T-helper 17 cell (primary cell): ENCODE results near the gene DR1. TPM values are rescaled to one million over a fixed set of nuclear protein-coding genes. Genes with fewer than 3 reads are reported as not detected.
A peak's percentile ranks its signal among the peaks of the same experiment; 100 is the strongest.

Experiments
- ATAC-seq: fragments of 150-1000 bp; cut with Tn5 transposase; 2 replicates; pipeline ENCODE4 v1.10.0; 2021; ENCODE audit warnings: mild to moderate bottlenecking, moderate library complexity
- DNase-seq, 3 donors: peaks; one replicate each; pipeline versions ENCODE4 v3.0.0 to v3.0.0-alpha.2; 2020 to 2021
- H3K9me3 ChIP-seq: one replicate; pipeline ENCODE4 v1.7.0; 2013; ENCODE audit warnings: low read length, mild to moderate bottlenecking; ENCODE audit not compliant: control insufficient read depth, poor library complexity, severe bottlenecking
- H3K27ac Mint-ChIP-seq: one replicate; pipeline ENCODE4 v1.8.0; 2022; ENCODE audit warnings: mild to moderate bottlenecking, moderate library complexity, mixed read lengths
- H3K27me3 Mint-ChIP-seq: one replicate; pipeline ENCODE4 v1.8.0; 2022; ENCODE audit warnings: mixed read lengths
- H3K36me3 Mint-ChIP-seq: one replicate; pipeline ENCODE4 v1.8.0; 2022; ENCODE audit warnings: low read depth, mixed read lengths
- H3K4me1 Mint-ChIP-seq: one replicate; pipeline ENCODE4 v1.8.0; 2022; ENCODE audit warnings: mild to moderate bottlenecking, mixed read lengths
- H3K4me3 Mint-ChIP-seq: one replicate; pipeline ENCODE4 v1.8.0; 2022; ENCODE audit warnings: mild to moderate bottlenecking, moderate library complexity, mixed read lengths
- total RNA-seq, 4 donors: library from RNA in 2 of 4; stranded (reverse) in 2 of 4; gene quantifications; one replicate each; pipeline ENCODE4 v1.2.3 and lab custom pipeline; 2022 to 2026

DR1 gene
- total RNA-seq (10 to 100 TPM; 58.9 to 75.1 TPM), total RNA-seq (lab: John Stamatoyannopoulos, UW) (115 to 151 reads per million in 2 donors)

DNA sequence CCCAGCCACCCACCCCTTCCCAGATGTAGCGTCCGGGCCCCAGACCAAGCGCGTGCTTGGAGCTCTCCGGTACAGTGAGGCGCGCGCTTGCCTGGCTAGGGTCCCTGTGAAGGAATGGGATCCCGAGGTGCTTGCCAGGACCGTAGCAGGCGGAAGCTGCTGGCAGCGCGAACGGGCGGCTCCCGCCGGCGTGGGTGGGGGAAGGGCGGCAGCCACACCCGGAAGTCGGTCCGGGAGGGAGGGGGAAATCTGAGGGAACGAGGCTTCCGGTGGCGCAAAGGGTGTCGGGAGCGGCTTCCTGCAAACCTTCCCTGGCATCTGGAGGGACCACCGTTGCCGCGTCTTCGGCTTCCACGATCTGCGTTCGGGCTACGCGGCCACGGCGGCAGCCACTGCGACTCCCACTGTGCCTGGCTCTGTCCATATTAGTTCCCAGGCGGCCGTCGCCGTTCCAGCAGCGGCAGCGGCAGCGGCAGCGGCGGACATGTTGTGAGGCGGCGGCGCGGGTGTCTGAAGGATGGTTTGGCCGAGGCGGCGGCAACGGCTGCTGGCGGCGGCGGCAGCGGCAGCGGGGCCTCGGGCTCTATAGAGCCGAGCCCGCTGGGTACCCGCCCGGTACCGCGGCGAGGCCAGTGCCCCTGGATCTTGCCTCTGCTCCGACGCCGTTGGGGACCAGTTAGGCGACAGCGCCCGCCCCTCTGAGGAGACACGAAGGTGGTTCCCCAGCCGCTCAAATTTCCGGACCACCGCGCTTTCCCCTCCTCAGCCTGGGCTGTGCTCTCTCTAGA is at the start of gene DR1:
Gene DR1 (plus strand): TSS at position 275 of the 788 bp plus-strand sequence. CDS start 739 bp downstream, outside the sequence.
- ATAC-seq (peak; percentile 84), DNase-seq (peak; percentile 84 to 87 (median 86))
- H3K9me3 ChIP-seq: no peaks in the 10 kb centered on the region
- peak within 1 kb of the TSS; percentile 99 for H3K4me3 Mint-ChIP-seq
- peak within 1 kb of the TSS; percentile 100 for H3K27ac Mint-ChIP-seq
- H3K36me3 Mint-ChIP-seq: no peaks in the 10 kb centered on the region
- no peaks in the 10 kb centered on the region for H3K27me3 Mint-ChIP-seq
- H3K4me1 Mint-ChIP-seq: peaks cover 27% of the 10 kb centered on the region

DNA sequence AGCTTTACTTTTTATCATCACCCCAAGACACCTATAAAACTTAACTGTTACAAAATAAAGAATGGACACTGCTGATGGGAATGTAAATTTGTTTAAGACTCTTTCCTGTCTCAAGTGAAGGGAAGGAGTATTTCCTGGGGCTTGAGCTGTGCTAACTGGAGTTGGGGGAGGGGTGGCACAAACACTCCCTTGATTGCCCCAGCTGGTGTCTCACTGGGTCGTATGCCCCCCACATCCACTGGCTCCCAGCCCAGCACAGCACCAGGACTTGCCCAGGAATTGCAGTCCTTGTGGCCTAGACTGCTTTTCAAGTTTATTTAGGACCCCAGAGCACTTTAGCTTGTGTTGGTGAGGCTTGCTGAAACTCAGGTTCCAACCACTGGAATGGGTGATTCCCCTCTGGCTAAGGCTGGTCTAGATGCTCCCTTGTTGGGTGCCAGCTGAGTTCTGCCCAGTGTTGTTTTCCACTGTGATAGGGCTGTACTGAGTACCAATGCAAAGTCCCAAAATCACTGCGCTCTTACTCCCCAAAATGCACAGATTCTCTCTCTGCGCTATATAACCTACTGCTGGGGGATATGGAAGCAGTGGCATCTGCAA is 49.1 kb upstream of the DR1 start:
- H3K27ac Mint-ChIP-seq: no peak overlapping the region
- no peaks in the 10 kb centered on the region for H3K9me3 ChIP-seq
- no peak overlapping the region for H3K4me3 Mint-ChIP-seq
- DNase-seq (no peak), ATAC-seq (no peak)
- H3K36me3 Mint-ChIP-seq: peaks cover 3% of the 10 kb centered on the region
- no peaks in the 10 kb centered on the region for H3K27me3 Mint-ChIP-seq
- peaks cover 5% of the 10 kb centered on the region for H3K4me1 Mint-ChIP-seq

DNA sequence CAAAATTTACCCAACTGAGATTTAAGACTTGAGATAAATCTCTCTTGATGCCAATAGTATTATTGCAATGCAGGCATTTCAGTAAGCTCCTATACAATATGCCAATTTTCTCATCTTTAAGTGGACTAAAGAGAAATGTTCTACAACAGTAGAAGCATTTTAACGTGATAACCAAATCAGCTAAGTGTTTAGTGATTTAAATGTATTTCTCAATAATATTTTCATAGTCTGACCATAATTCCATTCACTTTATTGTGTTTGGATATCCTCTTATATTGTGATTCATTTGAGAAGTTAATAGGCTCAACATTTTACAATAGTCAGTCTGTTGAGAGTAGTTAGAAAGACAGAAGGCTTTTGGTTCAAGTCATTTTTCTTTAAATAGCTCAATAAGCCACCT is 44.6 kb upstream of the DR1 start:
- Mint-ChIP-seq H3K36me3 (peaks cover 5% of the 10 kb centered on the region), H3K4me3 (no peak overlapping the region), H3K27me3 (no peaks in the 10 kb centered on the region), H3K27ac (no peak overlapping the region), H3K4me1 (peaks cover 5% of the 10 kb centered on the region)
- DNase-seq: no peak
- no peaks in the 10 kb centered on the region for H3K9me3 ChIP-seq
- no peak for ATAC-seq

DNA sequence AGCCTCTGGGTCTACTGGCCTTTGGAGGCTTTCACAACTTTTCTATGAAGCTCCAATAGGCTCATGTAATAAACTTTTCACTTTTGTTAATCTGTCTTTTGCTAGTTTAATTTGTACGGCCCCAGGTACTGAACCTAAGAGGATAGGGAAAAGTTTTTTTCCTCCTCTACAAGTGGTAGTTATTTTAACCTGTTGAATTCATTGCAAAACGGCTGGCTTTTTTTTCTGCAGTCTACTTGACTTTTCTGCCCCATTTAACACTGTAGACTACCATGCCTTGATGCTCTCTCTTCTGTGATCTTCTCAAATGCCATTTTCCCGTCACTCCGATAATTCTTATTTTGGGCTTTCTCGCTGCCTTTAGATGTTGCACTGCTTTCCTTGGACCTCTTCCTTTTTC is 43.6 kb upstream of the DR1 start:
- H3K9me3 ChIP-seq: no peaks in the 10 kb centered on the region
- peaks cover 5% of the 10 kb centered on the region for H3K36me3 Mint-ChIP-seq
- H3K27ac Mint-ChIP-seq: no peak overlapping the region
- H3K27me3 Mint-ChIP-seq: no peaks in the 10 kb centered on the region
- no peak for DNase-seq
- no peak overlapping the region for H3K4me3 Mint-ChIP-seq
- ATAC-seq: no peak
- H3K4me1 Mint-ChIP-seq: peaks cover 5% of the 10 kb centered on the region

DNA sequence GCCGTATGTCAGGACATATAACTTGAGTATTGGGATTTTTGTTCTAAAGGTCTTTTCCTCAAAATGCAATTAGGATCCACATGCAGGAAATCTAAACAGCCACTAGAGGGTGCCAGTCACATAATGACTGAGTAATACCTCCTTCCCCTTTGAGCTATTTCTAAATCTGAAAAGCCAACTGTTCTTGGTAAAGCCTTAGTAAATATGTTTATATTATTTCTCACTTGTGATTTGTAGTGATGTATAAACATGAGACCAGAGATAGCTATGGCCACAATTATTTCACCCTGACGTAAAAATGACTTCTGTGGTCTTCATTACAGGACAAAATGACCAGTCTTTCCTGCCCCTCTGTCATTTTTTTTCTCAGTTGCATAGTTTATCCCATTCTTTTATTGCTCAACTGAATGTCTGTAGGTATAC is 41.0 kb upstream of the DR1 start:
- Mint-ChIP-seq H3K27me3 (no peaks in the 10 kb centered on the region), H3K4me1 (peaks cover 5% of the 10 kb centered on the region), H3K27ac (no peak overlapping the region), H3K4me3 (no peak overlapping the region), H3K36me3 (peaks cover 6% of the 10 kb centered on the region)
- no peaks in the 10 kb centered on the region for H3K9me3 ChIP-seq
- DNase-seq (peak in 1 of 3 donors; percentile 38), ATAC-seq (peak; percentile 70)

DNA sequence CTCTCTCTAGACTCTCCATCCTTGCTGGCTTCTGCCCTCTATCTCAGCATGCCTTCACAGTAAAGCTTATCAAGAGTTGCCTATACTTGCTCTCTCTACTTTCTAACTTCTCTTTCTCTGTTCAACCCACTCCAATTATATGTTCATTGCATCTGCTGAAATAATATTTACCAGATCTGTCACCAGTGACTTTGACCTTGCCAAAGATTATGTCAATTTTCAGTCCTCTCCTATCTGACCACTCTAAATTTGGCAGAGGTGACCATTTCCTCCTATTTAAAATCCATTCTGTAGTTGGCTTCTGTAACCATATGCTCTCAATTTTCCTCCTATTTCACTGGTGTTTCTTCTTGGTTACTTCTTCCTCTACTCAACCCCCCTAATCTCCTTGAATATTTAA is 38.8 kb upstream of the DR1 start:
- no peak for ATAC-seq
- no peak overlapping the region for H3K27ac Mint-ChIP-seq
- H3K4me3 Mint-ChIP-seq: no peak overlapping the region
- DNase-seq: no peak
- H3K36me3 Mint-ChIP-seq: peaks cover 7% of the 10 kb centered on the region
- no peaks in the 10 kb centered on the region for H3K27me3 Mint-ChIP-seq
- peaks cover 5% of the 10 kb centered on the region for H3K4me1 Mint-ChIP-seq
- no peaks in the 10 kb centered on the region for H3K9me3 ChIP-seq

DNA sequence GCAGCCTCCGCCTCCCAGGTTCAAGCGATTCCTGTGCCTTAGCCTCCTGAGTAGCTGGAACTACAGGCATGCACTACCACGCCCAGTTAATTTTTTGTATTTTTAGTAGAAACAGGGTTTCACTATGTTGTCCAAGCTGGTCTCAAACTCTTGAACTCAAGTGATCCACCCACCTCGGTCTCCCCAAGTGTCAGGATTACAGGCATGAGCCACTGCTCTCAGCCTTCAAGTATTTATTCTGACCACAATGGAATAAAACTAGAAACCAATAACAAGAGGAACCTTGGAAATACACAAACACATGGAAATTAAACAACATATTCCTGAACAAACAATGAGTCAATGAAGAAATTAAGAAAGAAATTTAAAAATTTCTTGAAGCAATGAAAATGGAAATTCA is 32.7 kb upstream of the DR1 start:
- H3K4me3 Mint-ChIP-seq: no peak overlapping the region
- H3K27me3 Mint-ChIP-seq: no peaks in the 10 kb centered on the region
- H3K4me1 Mint-ChIP-seq: peaks cover 3% of the 10 kb centered on the region
- ATAC-seq (no peak), DNase-seq (no peak)
- H3K36me3 Mint-ChIP-seq: peaks cover 4% of the 10 kb centered on the region
- H3K9me3 ChIP-seq: no peaks in the 10 kb centered on the region
- no peak overlapping the region for H3K27ac Mint-ChIP-seq

DNA sequence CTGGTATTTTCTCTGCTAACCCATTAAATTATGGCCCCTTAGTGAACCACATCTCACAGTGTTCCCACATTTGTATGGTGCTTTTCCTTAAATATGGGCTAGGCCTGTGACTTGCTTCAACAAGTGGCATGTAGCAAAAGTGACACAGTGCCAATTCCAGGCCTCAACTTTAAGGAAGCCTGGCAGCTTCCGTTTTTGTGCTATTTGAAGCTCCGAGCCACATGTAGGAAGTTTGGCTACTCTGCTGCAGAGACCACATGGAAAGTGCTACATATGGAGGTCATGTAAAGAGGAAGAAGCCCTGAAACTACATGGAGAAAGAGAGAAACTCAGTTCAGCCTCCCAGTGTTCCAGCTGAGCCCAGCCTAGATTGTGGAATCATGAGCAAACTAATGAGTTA is 28.5 kb upstream of the DR1 start:
- peaks cover 2% of the 10 kb centered on the region for H3K36me3 Mint-ChIP-seq
- DNase-seq (no peak), ATAC-seq (no peak)
- no peaks in the 10 kb centered on the region for H3K27me3 Mint-ChIP-seq
- H3K9me3 ChIP-seq: no peaks in the 10 kb centered on the region
- peaks cover 3% of the 10 kb centered on the region for H3K4me1 Mint-ChIP-seq
- H3K27ac Mint-ChIP-seq: no peak overlapping the region
- H3K4me3 Mint-ChIP-seq: no peak overlapping the region

DNA sequence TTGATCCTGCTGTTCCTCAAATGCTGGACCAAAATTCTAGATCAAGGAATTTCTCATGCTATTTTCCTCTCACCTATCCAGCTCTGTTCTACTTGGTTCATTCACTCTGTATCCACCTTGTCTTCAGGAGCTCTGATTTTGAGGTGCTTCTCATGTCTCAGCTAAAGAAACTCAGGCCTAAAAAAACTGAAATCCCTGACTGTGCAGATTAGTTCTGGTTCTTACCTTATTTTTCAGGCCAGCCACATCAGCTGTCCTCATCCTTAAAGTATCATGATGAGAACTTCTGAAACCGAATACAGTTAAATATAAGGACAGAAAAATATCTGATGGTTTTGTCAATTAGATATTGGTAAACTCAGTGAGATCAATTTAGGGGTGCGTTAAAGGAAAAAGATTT is 27.8 kb upstream of the DR1 start:
- Mint-ChIP-seq H3K4me1 (peaks cover 3% of the 10 kb centered on the region), H3K4me3 (no peak overlapping the region), H3K27ac (no peak overlapping the region), H3K36me3 (peaks cover 2% of the 10 kb centered on the region), H3K27me3 (no peaks in the 10 kb centered on the region)
- DNase-seq (no peak), ATAC-seq (no peak)
- H3K9me3 ChIP-seq: no peaks in the 10 kb centered on the region

DNA sequence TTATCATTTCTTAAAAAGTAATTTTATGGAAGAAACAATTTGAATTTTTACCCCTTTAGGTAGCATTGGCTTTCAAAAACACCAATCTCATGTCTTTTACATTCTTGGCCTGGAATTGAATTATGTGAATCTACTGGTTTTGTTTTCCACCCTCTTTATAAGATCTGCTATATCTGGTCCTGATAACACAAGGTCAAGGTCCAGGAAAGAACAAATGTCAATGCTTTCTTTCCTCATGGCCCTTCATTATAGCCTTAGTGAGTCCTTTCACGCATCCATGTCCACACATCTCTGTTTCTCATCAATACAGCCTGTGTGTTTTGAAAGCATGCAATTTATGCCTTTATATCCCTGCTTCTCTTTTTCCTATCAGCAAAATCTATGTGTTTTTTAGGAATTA is 24.0 kb upstream of the DR1 start:
- no peaks in the 10 kb centered on the region for H3K4me1 Mint-ChIP-seq
- H3K9me3 ChIP-seq: no peaks in the 10 kb centered on the region
- DNase-seq (no peak), ATAC-seq (no peak)
- no peak overlapping the region for H3K4me3 Mint-ChIP-seq
- H3K27ac Mint-ChIP-seq: no peak overlapping the region
- no peaks in the 10 kb centered on the region for H3K36me3 Mint-ChIP-seq
- H3K27me3 Mint-ChIP-seq: no peaks in the 10 kb centered on the region

DNA sequence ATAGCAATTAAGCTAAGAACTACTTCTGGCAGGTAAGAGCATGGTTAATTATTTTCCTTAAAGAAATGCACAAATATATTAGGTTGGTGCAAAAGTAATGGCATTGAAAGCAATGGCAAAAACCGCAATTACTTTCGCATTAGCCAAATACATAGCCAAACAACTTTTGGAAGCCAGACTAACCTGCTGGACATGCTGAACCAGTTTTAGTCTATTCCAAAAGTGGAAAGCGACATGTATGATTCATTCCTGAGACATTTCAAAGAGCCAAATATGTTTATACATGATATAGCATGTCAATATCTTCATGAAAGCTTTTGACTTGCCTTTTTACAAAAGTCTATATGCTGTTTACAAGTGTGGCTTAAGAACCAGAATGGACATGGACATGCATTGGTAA is 23.4 kb upstream of the DR1 start:
- ATAC-seq: no peak
- no peaks in the 10 kb centered on the region for H3K9me3 ChIP-seq
- H3K27me3 Mint-ChIP-seq: no peaks in the 10 kb centered on the region
- H3K4me3 Mint-ChIP-seq: no peak overlapping the region
- no peaks in the 10 kb centered on the region for H3K36me3 Mint-ChIP-seq
- no peak for DNase-seq
- no peaks in the 10 kb centered on the region for H3K4me1 Mint-ChIP-seq
- H3K27ac Mint-ChIP-seq: no peak overlapping the region

DNA sequence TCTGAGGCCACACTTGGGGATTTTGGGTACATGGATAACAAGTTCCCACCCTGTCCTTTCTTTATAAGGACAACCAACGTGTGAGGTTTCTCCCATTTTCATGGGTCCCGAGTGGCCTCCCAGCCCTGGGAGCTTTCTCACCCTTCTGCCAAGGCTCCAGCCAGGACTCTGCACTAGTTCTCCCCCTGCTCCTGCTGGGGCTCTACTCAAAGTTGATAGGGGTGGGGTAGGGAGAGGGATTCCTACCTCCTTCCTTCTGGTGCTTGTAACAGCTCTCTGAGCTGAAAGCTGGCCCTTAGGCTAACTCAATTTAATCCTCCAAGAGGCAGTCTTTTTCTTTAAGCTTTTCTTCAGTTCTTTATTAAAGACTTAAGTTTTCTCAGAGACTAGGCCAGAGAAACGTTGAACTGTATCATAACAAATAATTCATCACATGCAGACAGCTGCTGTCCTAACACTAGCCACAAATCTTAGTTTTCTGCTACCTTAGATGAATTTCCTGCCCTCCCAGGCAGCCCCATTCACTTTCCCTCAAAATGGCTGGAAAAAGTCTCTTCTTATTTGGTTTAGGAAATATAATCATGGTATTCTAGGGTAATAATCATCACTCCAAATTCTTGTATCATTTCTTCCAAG is 22.4 kb upstream of the DR1 start:
- Mint-ChIP-seq H3K27ac (no peak overlapping the region), H3K36me3 (no peaks in the 10 kb centered on the region), H3K27me3 (no peaks in the 10 kb centered on the region), H3K4me1 (no peaks in the 10 kb centered on the region), H3K4me3 (no peak overlapping the region)
- H3K9me3 ChIP-seq: no peaks in the 10 kb centered on the region
- ATAC-seq: no peak
- DNase-seq: no peak

DNA sequence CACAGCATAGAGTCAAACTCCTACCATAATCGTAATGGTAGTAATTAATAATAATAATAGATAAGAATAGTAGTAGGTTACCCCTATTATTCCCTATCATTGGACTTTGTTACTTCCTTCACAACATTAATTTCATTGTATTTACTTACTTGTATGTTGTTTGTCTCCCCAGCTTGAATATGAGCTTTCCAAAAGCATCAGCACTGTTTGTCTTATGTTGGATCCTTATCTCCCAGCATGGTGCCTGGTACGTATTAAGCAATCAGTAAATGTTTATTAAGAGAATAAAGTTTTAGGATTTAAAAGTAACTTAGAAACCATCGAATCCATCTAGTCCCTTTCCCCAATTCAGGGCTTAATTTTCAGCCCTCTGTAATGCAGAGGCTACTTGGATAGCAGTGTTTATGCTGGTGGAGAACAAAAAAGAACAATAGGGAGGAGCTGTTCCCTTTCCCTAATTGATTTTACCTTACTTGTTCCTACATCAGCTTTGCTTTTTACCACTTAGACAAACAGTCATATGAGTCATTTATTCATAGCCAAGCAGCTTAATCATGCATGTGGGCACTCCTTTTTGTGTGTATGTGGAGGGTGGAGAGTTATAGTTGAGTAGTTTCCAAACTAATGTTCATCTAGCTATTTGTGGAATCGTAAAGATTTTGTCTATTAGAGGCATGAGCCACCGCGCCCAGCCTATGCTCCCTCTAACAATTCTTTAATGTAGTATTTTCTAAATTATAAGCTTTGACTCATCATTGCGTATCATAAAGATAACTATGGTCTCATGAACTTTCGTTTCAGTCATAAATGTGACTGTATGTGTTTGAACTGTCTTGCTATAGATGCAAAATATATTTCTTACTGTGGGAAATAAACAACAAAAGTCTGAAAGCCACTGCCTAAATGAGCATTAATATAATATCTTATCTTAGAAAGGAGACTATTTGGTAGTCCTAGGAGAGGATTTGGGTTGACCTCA is 20.9 kb upstream of the DR1 start:
- Mint-ChIP-seq H3K27ac (no peak overlapping the region), H3K4me3 (no peak overlapping the region), H3K36me3 (no peaks in the 10 kb centered on the region)

More for the DNA sequence above, 20.9 kb upstream of the DR1 start:
- Mint-ChIP-seq H3K27me3 (no peaks in the 10 kb centered on the region), H3K4me1 (no peaks in the 10 kb centered on the region)
- ATAC-seq (no peak), DNase-seq (no peak)
- H3K9me3 ChIP-seq: no peaks in the 10 kb centered on the region
